ENCODE results near the gene BRD4.

Gene BRD4

GRCh38 chr19:15256708-15257331, 75.5 kb downstream of the BRD4 start:
- Histone ChIP-seq H3K9me3 (ENCODE audit: control extremely low read depth in 1 of 5, control insufficient read depth in 4 of 5, insufficient read depth in 2 of 5, low read depth in 1 of 5, low read length in 4 of 5) (no peaks in the 10 kb centered on the region), H3K4me1 (ENCODE audit: control extremely low read depth in 1 of 4, control insufficient read depth in 4 of 4, insufficient read depth in 4 of 4, low read length in 3 of 4) (no peaks in the 10 kb centered on the region), H3K27me3 (replicated peaks in 2 of 5; ENCODE audit: control insufficient read depth in 4 of 5, insufficient read depth in 5 of 5, low read length in 4 of 5) (no peaks in the 10 kb centered on the region), H3K27ac (ENCODE audit: insufficient read depth in 1 of 2, low read depth in 1 of 2, low read length in 2 of 2, poor library complexity in 1 of 2, severe bottlenecking in 2 of 2) (no peak overlapping the region), H3K36me3 (ENCODE audit: control insufficient read depth in 4 of 4, insufficient read depth in 4 of 4, low read length in 3 of 4) (peaks cover 37 to 95% (median 82%) of the 10 kb centered on the region in 4 experiments), H3K4me3 (ENCODE audit: control insufficient read depth in 1 of 7, extremely low read depth in 1 of 7, insufficient read depth in 4 of 7, low read depth in 2 of 7, low read length in 6 of 7) (no peak overlapping the region)
- POLR2A ChIA-PET: no interaction called here
- no peak for DNase-seq
- 98% methylated on average over 20 of the region's 22 CpGs for WGBS (ENCODE audit: insufficient coverage)
- CTCF ChIA-PET: interaction anchor here (1.1 to 1.6 kb wide), 2 partner anchors 9 to 151 kb away, joined by 3 to 4 read pairs; no protein-coding TSS in a partner anchor

GRCh38 chr19:15255359-15255990, 76.9 kb downstream of the BRD4 start:
- no peaks in the 10 kb centered on the region for H3K4me1 ChIP-seq (ENCODE audit: control extremely low read depth in 1 of 4, control insufficient read depth in 4 of 4, insufficient read depth in 4 of 4, low read length in 3 of 4)
- H3K36me3 ChIP-seq (ENCODE audit: control insufficient read depth in 4 of 4, insufficient read depth in 4 of 4, low read length in 3 of 4): peaks cover 45 to 98% (median 82%) of the 10 kb centered on the region in 4 experiments
- ChIA-PET CTCF (interaction anchor here (0.7 to 2.2 kb wide), 5 partner anchors 8 to 154 kb away, joined by 3 to 6 read pairs (median 3); no protein-coding TSS in a partner anchor), POLR2A (no interaction called here)
- no peaks in the 10 kb centered on the region for H3K27me3 ChIP-seq (replicated peaks in 2 of 5; ENCODE audit: control insufficient read depth in 4 of 5, insufficient read depth in 5 of 5, low read length in 4 of 5)
- H3K9me3 ChIP-seq (ENCODE audit: control extremely low read depth in 1 of 5, control insufficient read depth in 4 of 5, insufficient read depth in 2 of 5, low read depth in 1 of 5, low read length in 4 of 5): no peaks in the 10 kb centered on the region
- 94% methylated on average over 11 of the region's 22 CpGs for WGBS (ENCODE audit: insufficient coverage)
- H3K27ac ChIP-seq (ENCODE audit: insufficient read depth in 1 of 2, low read depth in 1 of 2, low read length in 2 of 2, poor library complexity in 1 of 2, severe bottlenecking in 2 of 2): no peak overlapping the region
- DNase-seq: no peak
- H3K4me3 ChIP-seq (ENCODE audit: control insufficient read depth in 1 of 7, extremely low read depth in 1 of 7, insufficient read depth in 4 of 7, low read depth in 2 of 7, low read length in 6 of 7): no peak overlapping the region

- H3K4me1 ChIP-seq (ENCODE audit: control extremely low read depth in 1 of 4, control insufficient read depth in 4 of 4, insufficient read depth in 4 of 4, low read length in 3 of 4): no peaks in the 10 kb centered on the region
- H3K9me3 ChIP-seq (ENCODE audit: control extremely low read depth in 1 of 5, control insufficient read depth in 4 of 5, insufficient read depth in 2 of 5, low read depth in 1 of 5, low read length in 4 of 5): no peaks in the 10 kb centered on the region
- peaks cover 47 to 98% (median 81%) of the 10 kb centered on the region in 4 experiments for H3K36me3 ChIP-seq (ENCODE audit: control insufficient read depth in 4 of 4, insufficient read depth in 4 of 4, low read length in 3 of 4)
- ChIA-PET CTCF (interaction anchor here (0.6 to 2.2 kb wide), 6 partner anchors 9 to 163 kb away, joined by 3 to 6 read pairs (median 4); no protein-coding TSS in a partner anchor), POLR2A (interaction anchor here (1.2 kb wide), 1 partner anchor 26 kb away, joined by 3 read pairs; no protein-coding TSS in a partner anchor)
- no peak overlapping the region for H3K4me3 ChIP-seq (ENCODE audit: control insufficient read depth in 1 of 7, extremely low read depth in 1 of 7, insufficient read depth in 4 of 7, low read depth in 2 of 7, low read length in 6 of 7)
- no peak overlapping the region for H3K27ac ChIP-seq (ENCODE audit: insufficient read depth in 1 of 2, low read depth in 1 of 2, low read length in 2 of 2, poor library complexity in 1 of 2, severe bottlenecking in 2 of 2)
- WGBS (ENCODE audit: insufficient coverage): 99% methylated on average over 10 of the region's 10 CpGs
- DNase-seq: no peak
- no peaks in the 10 kb centered on the region for H3K27me3 ChIP-seq (replicated peaks in 2 of 5; ENCODE audit: control insufficient read depth in 4 of 5, insufficient read depth in 5 of 5, low read length in 4 of 5)
Observed at GRCh38 chr19:15254547-15254946, 77.8 kb downstream of the BRD4 start.

GRCh38 chr19:15253513-15253912, 78.8 kb downstream of the BRD4 start:
- WGBS (ENCODE audit: insufficient coverage): 98% methylated on average over 15 of the region's 15 CpGs
- H3K27me3 ChIP-seq (replicated peaks in 2 of 5; ENCODE audit: control insufficient read depth in 4 of 5, insufficient read depth in 5 of 5, low read length in 4 of 5): no peaks in the 10 kb centered on the region
- H3K9me3 ChIP-seq (ENCODE audit: control extremely low read depth in 1 of 5, control insufficient read depth in 4 of 5, insufficient read depth in 2 of 5, low read depth in 1 of 5, low read length in 4 of 5): no peaks in the 10 kb centered on the region
- H3K4me1 ChIP-seq (ENCODE audit: control extremely low read depth in 1 of 4, control insufficient read depth in 4 of 4, insufficient read depth in 4 of 4, low read length in 3 of 4): no peaks in the 10 kb centered on the region
- ChIA-PET CTCF (interaction anchor here (0.8 to 2.2 kb wide), 6 partner anchors 14 to 162 kb away, joined by 3 to 8 read pairs (median 4); no protein-coding TSS in a partner anchor), POLR2A (no interaction called here)
- H3K27ac ChIP-seq (ENCODE audit: insufficient read depth in 1 of 2, low read depth in 1 of 2, low read length in 2 of 2, poor library complexity in 1 of 2, severe bottlenecking in 2 of 2): no peak overlapping the region
- DNase-seq: no peak
- peaks cover 43 to 98% (median 82%) of the 10 kb centered on the region in 4 experiments for H3K36me3 ChIP-seq (ENCODE audit: control insufficient read depth in 4 of 4, insufficient read depth in 4 of 4, low read length in 3 of 4)
- no peak overlapping the region for H3K4me3 ChIP-seq (ENCODE audit: control insufficient read depth in 1 of 7, extremely low read depth in 1 of 7, insufficient read depth in 4 of 7, low read depth in 2 of 7, low read length in 6 of 7)

- H3K4me3 ChIP-seq (ENCODE audit: control insufficient read depth in 1 of 7, extremely low read depth in 1 of 7, insufficient read depth in 4 of 7, low read depth in 2 of 7, low read length in 6 of 7): no peak overlapping the region
- no peaks in the 10 kb centered on the region for H3K4me1 ChIP-seq (ENCODE audit: control extremely low read depth in 1 of 4, control insufficient read depth in 4 of 4, insufficient read depth in 4 of 4, low read length in 3 of 4)
- ChIA-PET CTCF (interaction anchor here (1.1 to 1.8 kb wide), 5 partner anchors 14 to 161 kb away, joined by 3 to 8 read pairs (median 4); no protein-coding TSS in a partner anchor), POLR2A (interaction anchor here (0.5 kb wide), 1 partner anchor 271 kb away, joined by 3 read pairs; no protein-coding TSS in a partner anchor)
- no peak for DNase-seq
- H3K36me3 ChIP-seq (ENCODE audit: control insufficient read depth in 4 of 4, insufficient read depth in 4 of 4, low read length in 3 of 4): peaks cover 44 to 98% (median 83%) of the 10 kb centered on the region in 4 experiments
- H3K9me3 ChIP-seq (ENCODE audit: control extremely low read depth in 1 of 5, control insufficient read depth in 4 of 5, insufficient read depth in 2 of 5, low read depth in 1 of 5, low read length in 4 of 5): no peaks in the 10 kb centered on the region
- H3K27ac ChIP-seq (ENCODE audit: insufficient read depth in 1 of 2, low read depth in 1 of 2, low read length in 2 of 2, poor library complexity in 1 of 2, severe bottlenecking in 2 of 2): no peak overlapping the region
- WGBS (ENCODE audit: insufficient coverage): 76% methylated on average over 7 of the region's 7 CpGs
- H3K27me3 ChIP-seq (replicated peaks in 2 of 5; ENCODE audit: control insufficient read depth in 4 of 5, insufficient read depth in 5 of 5, low read length in 4 of 5): no peaks in the 10 kb centered on the region
Observed at GRCh38 chr19:15253061-15253460, 79.3 kb downstream of the BRD4 start.

- Histone ChIP-seq H3K4me1 (ENCODE audit: control extremely low read depth in 1 of 4, control insufficient read depth in 4 of 4, insufficient read depth in 4 of 4, low read length in 3 of 4) (no peaks in the 10 kb centered on the region), H3K27me3 (replicated peaks in 2 of 5; ENCODE audit: control insufficient read depth in 4 of 5, insufficient read depth in 5 of 5, low read length in 4 of 5) (no peaks in the 10 kb centered on the region), H3K36me3 (ENCODE audit: control insufficient read depth in 4 of 4, insufficient read depth in 4 of 4, low read length in 3 of 4) (peaks cover 40 to 97% (median 83%) of the 10 kb centered on the region in 4 experiments), H3K9me3 (ENCODE audit: control extremely low read depth in 1 of 5, control insufficient read depth in 4 of 5, insufficient read depth in 2 of 5, low read depth in 1 of 5, low read length in 4 of 5) (no peaks in the 10 kb centered on the region), H3K27ac (ENCODE audit: insufficient read depth in 1 of 2, low read depth in 1 of 2, low read length in 2 of 2, poor library complexity in 1 of 2, severe bottlenecking in 2 of 2) (no peak overlapping the region), H3K4me3 (ENCODE audit: control insufficient read depth in 1 of 7, extremely low read depth in 1 of 7, insufficient read depth in 4 of 7, low read depth in 2 of 7, low read length in 6 of 7) (no peak overlapping the region)
- DNase-seq: peak in 2 of 3 donors; percentile 29 to 32
- 97% methylated on average over 6 of the region's 9 CpGs for WGBS (ENCODE audit: insufficient coverage)
- ChIA-PET POLR2A (interaction anchor here (0.5 kb wide), 1 partner anchor 272 kb away, joined by 3 read pairs; no protein-coding TSS in a partner anchor), CTCF (interaction anchor here (1.1 to 2.1 kb wide), 7 partner anchors 8 to 80 kb away, joined by 3 to 10 read pairs (median 4); no protein-coding TSS in a partner anchor)
Observed at GRCh38 chr19:15252398-15253018, 79.8 kb downstream of the BRD4 start.
